ENCODE measurements around the gene TPPP2.

DNA sequence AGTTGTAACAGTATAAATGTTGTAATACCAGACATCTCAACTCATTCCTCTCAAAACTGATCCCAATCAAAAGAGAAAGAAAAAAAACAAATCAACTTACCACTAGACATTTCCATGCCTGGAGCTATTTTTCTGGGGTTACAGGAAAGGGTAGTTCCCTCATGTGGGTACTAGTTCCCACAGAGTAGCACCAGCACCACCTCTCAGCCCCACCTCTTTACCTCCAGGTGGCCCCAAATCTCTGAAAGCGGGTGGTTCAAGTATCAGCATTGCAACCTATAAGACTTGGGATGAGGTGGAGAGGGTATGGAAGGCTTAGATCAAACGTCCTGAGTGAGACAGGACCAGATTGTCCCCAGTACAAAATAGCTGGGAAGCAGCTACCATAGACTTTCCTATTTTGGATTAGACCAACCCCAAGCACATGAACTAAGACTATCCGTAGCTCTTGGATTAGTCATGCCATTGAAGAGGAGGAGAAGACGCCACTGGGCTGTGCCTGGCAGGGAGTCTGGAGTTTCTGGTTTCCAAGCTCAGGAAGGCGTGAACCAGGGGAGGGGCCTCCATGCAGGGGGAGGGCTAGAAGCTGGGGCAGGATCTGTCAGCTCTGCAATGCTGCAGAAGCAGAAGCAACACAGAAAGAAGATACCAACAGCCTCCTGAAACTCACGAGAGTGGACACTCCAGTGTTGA, 31.2 kb upstream of the TPPP2 start, which contains the start of gene SLC39A2:
- TF ChIP-seq, protein P1, sequence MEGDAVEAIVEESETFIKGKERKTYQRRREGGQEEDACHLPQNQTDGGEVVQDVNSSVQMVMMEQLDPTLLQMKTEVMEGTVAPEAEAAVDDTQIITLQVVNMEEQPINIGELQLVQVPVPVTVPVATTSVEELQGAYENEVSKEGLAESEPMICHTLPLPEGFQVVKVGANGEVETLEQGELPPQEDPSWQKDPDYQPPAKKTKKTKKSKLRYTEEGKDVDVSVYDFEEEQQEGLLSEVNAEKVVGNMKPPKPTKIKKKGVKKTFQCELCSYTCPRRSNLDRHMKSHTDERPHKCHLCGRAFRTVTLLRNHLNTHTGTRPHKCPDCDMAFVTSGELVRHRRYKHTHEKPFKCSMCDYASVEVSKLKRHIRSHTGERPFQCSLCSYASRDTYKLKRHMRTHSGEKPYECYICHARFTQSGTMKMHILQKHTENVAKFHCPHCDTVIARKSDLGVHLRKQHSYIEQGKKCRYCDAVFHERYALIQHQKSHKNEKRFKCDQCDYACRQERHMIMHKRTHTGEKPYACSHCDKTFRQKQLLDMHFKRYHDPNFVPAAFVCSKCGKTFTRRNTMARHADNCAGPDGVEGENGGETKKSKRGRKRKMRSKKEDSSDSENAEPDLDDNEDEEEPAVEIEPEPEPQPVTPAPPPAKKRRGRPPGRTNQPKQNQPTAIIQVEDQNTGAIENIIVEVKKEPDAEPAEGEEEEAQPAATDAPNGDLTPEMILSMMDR (IDR thresholded peaks at IDR 0.05) = no peak
- TF ChIP-seq POLR2AphosphoS5 (IDR thresholded peaks at IDR 0.05; ENCODE audit: insufficient read depth in 1 of 2, low read depth in 1 of 2) (peak in 1 of 2 donors; percentile 59), POLR2A (IDR thresholded peaks at IDR 0.05) (no peak)
